GM18505 (cell line): Measurements from ENCODE around the gene GNGT1.

Experiments
- ATAC-seq: cut with Tn5 transposase; IDR thresholded peaks from one replicate; pipeline ENCODE4 v1.9.1; 2021; ENCODE audit not compliant: unreplicated experiment
- POLR2A ChIP-seq: IDR thresholded peaks from 4 replicates; pipeline ENCODE4 v1.6.1; 2011; ENCODE audit warnings: borderline replicate concordance; ENCODE audit not compliant: insufficient read depth, insufficient read length; ENCODE audit errors: extremely low read depth

GNGT1 gene

DNA sequence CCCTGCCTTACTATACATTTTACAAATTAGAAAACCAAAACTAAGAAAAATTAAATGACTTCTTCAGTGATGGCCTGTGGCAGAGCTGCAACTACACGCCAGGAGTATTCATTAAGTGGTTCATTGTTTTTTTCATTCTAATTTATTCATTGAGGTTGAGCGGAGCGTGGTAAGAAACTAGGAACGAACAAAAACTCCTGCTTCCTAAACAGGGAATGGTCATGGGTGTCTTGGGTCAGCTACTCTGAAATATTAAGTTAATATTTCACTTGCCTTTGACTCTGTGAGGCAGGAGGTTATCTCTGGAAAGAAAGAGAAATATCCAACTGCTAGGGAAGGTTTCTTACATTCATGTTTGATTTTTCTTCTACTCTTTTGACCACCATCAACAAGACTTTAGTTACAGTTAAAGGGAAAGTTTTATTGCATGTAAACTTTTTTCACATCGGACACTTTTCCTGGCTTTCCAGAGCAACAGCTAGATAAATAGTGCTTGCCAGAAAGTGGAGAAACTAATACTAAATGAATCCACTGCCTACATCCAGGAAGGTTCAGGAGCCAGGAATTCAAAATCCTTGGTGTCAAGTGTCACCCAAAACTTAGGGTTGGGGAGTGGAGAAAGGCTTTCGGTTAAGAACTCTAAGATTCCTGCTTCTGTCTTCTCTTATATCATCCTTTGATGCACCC is 14.3 kb downstream of the GNGT1 start:
- ATAC-seq: no peak

DNA sequence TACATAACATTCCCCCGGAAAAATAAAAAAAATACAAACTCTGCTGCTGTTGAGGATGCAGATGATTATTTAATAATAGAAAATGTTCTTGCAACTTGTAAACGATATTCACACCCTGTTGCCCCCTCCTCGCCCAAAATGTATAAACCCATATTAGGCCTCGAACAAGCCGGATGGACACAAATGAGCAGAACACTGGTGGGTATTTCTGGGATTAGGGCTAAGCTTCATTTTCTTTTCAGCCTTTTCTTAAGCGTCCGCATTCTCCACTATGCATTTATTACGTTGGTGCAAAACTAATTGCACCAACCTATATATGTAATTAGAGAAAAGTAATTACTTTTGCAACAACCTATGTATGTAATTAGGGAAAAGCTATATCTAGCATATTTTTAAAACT is 14.8 kb downstream of the GNGT1 start:
- no peak for ATAC-seq
- TF ChIP-seq POLR2A: no peak

More for the DNA sequence above, 14.3 kb downstream of the GNGT1 start:
- no peak for TF ChIP-seq POLR2A

DNA sequence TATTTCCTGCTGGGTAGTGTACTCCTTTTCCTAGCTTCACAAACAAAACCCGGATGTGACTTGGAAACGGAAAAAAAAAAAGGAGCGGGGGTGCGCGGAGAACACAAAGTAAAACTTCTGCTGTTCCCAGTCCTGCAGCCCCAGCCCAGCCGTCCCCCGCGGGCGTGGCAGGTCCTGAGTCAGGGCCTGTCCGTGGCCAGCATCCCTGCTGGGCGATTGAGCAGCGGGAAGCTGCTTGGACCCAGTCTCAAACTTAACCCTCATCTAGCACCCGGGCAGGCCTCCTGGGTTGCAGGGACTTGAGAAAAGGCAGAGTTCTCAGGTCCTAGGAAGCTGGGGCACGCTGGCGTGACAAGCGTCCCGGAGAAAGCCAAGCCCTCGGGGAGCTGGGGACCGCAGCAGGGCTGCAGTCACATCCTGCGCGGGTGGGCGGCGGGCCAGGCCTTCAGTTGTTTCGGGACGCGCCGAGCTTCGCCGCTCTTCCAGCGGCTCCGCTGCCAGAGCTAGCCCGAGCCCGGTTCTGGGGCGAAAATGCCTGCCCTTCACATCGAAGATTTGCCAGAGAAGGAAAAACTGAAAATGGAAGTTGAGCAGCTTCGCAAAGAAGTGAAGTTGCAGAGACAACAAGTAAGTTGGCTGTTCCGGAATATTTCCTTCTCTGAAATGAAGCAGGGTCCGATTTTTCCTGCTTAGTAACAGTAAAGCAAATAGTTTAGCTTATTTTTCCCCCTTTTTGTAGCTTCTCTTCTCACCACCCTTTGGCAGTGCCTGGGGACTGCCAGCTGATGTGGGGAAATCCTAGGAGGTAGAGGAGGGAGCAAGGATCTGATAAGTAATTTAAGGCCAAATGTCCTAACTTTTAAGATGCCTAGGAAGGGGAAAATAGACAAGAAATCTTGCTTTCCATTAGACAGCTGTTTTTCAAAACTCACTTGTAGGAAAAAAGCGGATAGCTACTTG is 15.5 kb downstream of the GNGT1 start, which contains the start of gene GNG11:
TSS of gene GNG11 (plus strand) at position 129 of the 960 bp plus-strand sequence. CDS start at position 532, 403 bp downstream.
- no peak for TF ChIP-seq POLR2A
- peak; percentile 92 for ATAC-seq

DNA sequence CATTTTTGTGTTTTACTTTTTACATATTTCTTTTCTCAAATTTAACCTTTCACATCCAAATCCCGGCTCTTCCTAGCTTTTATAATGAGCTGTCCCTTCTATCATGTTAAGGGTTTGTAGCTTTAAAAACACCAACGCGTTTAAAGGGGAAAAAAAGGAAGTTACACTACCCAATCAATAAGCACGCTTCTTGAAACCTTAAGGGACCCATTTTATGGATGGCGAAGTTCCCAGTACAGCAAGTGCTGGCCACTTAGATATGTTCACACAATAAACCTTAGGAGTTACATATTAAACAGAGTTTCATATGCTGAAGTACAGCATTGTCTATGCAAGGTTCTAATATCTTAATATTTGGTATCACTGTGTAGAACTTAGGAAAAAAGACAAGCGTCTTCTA is 16.9 kb downstream of the GNGT1 start:
- no peak for TF ChIP-seq POLR2A
- ATAC-seq: no peak

DNA sequence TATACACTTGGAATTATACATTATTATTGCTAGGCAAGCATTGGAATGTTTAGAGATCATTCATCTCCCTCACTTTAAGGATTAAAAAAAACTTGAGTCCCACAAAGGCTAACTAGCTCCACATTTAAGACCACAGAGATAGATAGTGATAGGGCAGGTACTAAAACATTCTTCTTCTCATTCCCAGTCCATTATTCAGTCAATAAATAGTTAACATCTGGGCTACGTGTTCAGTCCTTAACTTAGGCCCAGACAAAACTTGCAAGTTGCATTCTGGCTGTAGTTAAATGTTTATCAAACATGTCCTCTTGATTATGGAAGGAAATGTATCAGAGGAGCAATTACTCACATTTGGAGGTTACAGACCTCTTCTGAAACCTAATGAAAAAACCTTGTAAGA is 17.6 kb downstream of the GNGT1 start:
- ATAC-seq: no peak
- no peak for TF ChIP-seq POLR2A

DNA sequence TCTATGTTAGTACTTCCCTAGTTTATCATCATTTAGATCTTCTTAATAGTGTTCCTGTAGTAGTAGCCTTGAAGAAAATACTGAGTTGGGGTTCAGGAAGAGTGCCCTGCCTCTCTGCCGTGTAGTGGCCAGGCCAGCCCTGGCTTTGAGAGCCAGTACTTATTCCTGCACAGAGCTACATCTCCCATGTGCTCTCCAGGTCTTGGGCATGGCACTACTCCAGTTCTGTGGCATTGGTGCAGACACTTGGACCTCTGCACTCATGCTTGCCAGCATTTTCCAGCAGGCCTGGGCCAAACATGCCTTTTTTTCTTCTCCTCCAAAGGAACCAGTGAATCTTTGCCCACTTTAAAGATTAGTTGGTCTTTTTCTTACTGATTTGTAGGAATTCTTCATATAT is 20.4 kb downstream of the GNGT1 start:
- ATAC-seq: no peak
- TF ChIP-seq POLR2A: no peak

DNA sequence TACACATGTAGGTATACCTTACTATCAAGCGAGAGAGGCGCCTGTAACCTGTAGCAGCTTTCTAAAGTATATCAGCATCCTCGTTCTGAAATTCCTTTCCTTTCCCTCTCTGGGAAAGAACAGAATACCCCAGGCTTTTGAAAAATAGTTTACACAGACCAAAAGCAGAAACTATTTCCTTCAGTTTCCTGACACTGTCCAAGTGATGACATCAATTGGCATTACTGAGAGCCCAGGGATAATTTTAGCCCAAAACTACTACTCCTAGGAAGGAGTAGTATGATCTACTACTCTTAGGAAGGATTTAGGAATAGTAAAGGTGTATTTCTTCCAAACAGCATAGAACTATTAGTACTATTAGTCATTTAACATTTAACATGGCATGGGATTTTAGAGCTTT is 21.2 kb downstream of the GNGT1 start:
- ATAC-seq: no peak
- no peak for TF ChIP-seq POLR2A

DNA sequence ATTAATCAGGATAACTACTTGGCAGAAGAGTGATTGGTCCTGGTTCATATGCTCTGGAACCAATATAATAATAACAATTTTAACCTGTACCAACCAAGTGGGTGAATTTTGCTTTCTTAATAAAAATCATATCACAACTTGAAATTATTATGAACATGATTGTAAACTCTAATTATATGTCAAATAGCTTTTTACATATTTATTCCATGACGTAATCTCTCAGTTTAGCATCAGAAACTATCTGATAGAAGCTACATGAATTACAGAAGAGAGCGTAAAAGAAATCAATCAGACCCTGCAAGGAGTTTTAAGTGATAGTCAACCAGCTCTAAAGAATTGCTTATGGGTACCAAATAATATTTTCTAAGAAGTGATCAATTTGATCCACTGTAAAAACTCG is 25.3 kb downstream of the GNGT1 start:
- TF ChIP-seq POLR2A: no peak
- no peak for ATAC-seq

DNA sequence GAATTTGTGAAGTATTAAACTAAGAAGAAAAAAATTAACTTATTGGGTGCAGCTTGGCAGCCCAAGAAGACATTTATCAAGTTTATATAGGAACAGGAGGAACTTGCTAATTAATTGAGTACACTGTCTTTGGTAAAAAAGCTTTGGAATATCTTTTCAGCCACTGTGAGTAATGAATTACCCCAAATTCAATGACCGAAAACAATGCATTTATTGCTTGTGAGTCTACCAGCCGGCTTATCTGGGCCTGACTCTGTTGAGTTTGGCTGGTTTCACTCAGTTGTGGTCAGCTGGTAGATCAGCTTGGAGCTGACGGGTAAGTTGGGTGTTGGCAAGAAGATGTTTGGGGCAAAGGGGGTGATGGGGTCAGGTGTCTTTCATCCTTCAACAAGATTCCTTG is 26.8 kb downstream of the GNGT1 start:
- no peak for ATAC-seq
- no peak for TF ChIP-seq POLR2A

DNA sequence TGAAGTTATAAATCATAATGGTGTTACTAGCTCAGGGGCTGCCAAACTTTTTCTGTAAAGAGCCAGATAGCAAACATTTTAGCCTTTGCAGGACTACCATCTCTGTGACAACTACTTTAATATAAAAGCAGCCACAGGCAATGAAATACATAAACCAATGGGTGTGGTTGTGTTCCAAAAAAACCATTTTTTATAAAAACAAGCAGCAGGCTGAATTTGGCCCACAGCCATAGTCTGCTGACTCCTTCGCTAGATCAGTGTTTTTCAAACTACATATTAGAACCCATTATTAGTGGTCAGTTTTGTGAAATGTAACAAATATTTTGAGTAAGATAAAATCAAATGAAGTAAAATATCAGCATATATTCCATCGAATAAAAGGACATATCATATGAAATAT is 28.7 kb downstream of the GNGT1 start:
- no peak for TF ChIP-seq POLR2A
- ATAC-seq: no peak

DNA sequence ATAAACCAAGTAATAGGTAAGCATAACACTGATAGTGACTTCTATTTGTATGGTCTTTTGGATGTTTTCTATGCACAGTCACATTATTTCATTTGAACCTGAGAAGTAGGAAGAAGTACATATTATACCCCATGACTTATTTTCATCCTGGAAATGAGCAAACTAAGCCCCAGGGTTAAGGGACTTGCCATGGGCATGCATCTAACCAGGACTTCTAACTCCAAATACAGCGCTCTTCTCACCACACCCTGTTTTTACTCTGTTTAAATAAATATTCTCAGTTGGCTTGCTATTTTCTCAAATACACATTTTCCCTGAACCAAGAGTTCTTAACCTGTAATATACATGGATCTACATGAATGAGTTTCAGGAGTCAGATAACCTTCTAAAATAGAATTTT is 31.5 kb downstream of the GNGT1 start:
- TF ChIP-seq POLR2A: no peak
- no peak for ATAC-seq

DNA sequence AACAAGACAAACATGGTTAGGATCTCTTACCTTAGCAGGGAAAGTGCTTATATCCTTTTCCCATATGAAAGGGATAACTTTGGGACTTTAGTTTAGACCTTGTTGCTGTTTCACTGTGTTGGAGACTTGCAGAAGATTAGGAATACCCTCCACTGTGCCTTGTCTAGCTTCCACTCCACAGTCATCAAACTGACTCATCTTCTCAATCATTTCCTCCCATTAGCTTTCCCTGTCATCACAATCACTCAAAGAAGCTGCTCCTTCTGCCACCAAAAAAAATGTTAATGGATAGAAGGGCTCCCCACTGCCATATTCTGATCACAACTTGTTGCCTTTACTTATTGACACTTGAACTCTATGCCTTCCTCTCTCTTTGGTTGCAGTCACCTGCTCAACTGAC is 31.9 kb downstream of the GNGT1 start:
- TF ChIP-seq POLR2A: no peak
- ATAC-seq: no peak

DNA sequence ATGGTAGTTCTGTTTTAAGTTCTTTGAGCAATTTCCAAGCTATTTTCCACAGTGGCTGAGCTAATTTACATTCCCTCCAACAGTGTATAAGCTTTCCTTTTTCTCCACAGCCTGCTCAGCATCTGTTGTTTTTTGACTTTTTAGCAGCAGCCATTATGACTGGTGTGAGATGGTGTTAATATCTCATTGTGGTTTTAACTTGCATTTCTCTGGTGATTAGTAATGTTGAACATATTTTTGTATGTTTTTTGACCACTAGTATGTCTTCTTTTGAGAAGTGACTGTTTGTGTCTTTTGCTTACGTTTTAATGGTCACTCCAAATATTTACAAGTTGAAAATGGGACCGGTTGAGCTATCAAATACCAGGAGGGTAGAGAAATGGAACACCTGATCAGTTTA is 35.6 kb downstream of the GNGT1 start:
- no peak for ATAC-seq
- TF ChIP-seq POLR2A: no peak

DNA sequence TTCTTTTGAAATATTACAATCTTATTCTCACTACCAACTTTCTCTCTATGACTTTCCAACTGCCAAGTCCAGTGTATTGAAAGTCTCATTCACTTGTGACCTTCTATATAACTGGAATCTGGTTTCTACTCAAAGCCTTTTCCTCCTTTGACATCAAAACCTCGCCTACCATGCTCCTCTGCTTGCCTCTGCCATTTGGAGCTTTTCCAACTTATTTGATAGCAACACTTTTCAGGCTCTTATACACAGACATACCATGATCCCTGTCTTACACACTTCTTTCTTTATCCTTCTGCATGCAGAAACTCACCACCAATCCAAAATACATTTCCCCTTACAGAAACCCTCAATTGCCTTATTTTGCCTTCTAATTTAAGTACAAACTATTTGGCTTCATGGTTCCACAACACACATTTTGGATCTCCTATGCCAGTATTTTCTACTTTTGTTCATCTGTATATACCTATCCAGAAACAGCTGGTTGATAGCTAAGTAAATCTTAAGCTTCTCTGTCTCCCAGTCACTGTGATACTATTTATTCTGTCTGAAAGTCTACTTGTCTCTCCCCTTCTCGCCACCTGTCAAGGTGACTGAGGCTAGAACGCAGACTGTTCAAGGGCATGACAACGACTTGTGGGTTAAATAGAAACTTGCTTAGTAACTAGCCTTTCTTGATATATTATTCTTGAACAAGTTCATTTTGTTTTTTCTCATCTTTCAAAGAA is 37.6 kb downstream of the GNGT1 start:
- ATAC-seq: no peak
- TF ChIP-seq POLR2A: no peak

DNA sequence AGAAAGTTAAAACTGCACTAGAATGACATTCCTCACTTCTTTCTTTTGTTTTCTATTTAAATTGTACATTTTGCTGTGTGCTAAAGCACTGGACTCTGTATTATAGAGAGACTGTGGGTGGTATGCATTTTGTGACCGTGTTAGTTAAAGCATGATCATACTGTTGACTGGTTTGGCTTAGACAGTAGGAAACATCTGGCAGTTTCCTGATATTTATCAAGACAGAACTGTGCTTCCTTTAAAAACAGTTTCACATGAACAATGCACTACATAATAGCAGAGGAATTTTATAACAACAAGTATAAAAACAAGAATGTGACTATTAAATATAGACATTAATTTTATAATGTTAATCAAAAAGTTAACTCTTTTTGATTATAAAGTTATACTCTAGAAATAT is 38.3 kb downstream of the GNGT1 start:
- no peak for TF ChIP-seq POLR2A
- ATAC-seq: no peak
